MCF 10A (cell line): ENCODE measurements around the gene SLC35A2. TPM values are rescaled to one million over a fixed set of nuclear protein-coding genes. Genes with fewer than 3 reads are reported as not detected.
"Not testable (repeated sequence)": the region's sequence is repeated elsewhere in the genome, so short reads cannot be mapped to it uniquely, and the experiment has no call there.

ENCODE experiments used
- BruUV-seq: library from RNA; stranded (reverse); fragments of 400-500 nt; replicated peaks from 2 replicates; lab custom pipeline; 2021; lab: Mats Ljungman, UMichigan
- CTCF ChIA-PET: fragments of 300-600 bp; sonication (Branson Sonifier 250); formaldehyde crosslinking; extraction: SDS; loops from one replicate; lab custom pipeline; 2021; ENCODE audit warnings: antibody characterized with exemption, inconsistent platforms; lab: Yijun Ruan, JAX
- POLR2A ChIA-PET: fragments of 300-600, 350-650 bp; sonication (Branson Sonifier 250); formaldehyde crosslinking; extraction: SDS; loops from one replicate; lab custom pipeline; 2020; ENCODE audit warnings: antibody characterized with exemption, inconsistent platforms; lab: Yijun Ruan, JAX
- DNase-seq: peaks from one replicate; pipeline ENCODE4 v3.0.0-alpha.2; 2018; ENCODE audit not compliant: unreplicated experiment
- H3K27ac Mint-ChIP-seq: one replicate; pipeline ENCODE4 v1.8.0; 2022; ENCODE audit warnings: mild to moderate bottlenecking, low read depth, mixed read lengths; ENCODE audit not compliant: unreplicated experiment
- H3K27me3 Mint-ChIP-seq: one replicate; pipeline ENCODE4 v1.8.0; 2022; ENCODE audit warnings: mixed read lengths; ENCODE audit not compliant: insufficient read depth, unreplicated experiment
- H3K36me3 Mint-ChIP-seq: one replicate; pipeline ENCODE4 v1.8.0; 2022; ENCODE audit warnings: mild to moderate bottlenecking, moderate library complexity, mixed read lengths; ENCODE audit not compliant: insufficient read depth, unreplicated experiment
- H3K4me1 Mint-ChIP-seq: one replicate; pipeline ENCODE4 v1.8.0; 2022; ENCODE audit warnings: mixed read lengths; ENCODE audit not compliant: insufficient read depth, unreplicated experiment
- H3K4me3 Mint-ChIP-seq: one replicate; pipeline ENCODE4 v1.8.0; 2022; ENCODE audit warnings: mild to moderate bottlenecking, moderate library complexity, mixed read lengths; ENCODE audit not compliant: unreplicated experiment
- H3K9me3 Mint-ChIP-seq: one replicate; pipeline ENCODE4 v1.8.0; 2022; ENCODE audit warnings: mixed read lengths; ENCODE audit not compliant: unreplicated experiment
- CTCF ChIP-seq: fragments of 200-600 bp; IDR thresholded peaks from one replicate; pipeline ENCODE4 v1.8.0; 2022; ENCODE audit warnings: antibody characterized with exemption, mild to moderate bottlenecking; ENCODE audit not compliant: unreplicated experiment
- intact Hi-C: fragments of 100-400 bp; cut with micrococcal nuclease; formaldehyde crosslinking; loops from 2 replicates; pipeline ENCODE4 v1.14.1; 2022
- total RNA-seq: library from RNA; stranded (reverse); gene quantifications from 2 replicates; pipeline ENCODE4 v1.2.3, GENCODE V29; 2022

The SLC35A2 gene
- total RNA-seq, 1 experiment from 2014 or later, result 43.5 TPM

- peaks cover 18% of the 10 kb centered on the region for H3K9me3 Mint-ChIP-seq
- ChIA-PET CTCF (interaction anchor here (0.7 kb wide), 1 partner anchor 85 kb away, joined by 5 read pairs; no protein-coding TSS in a partner anchor), POLR2A (interaction anchor here (1.5 to 2.4 kb wide), 3 partner anchors 12 to 33 kb away, joined by 3 to 14 read pairs (median 5); partner anchors contain the start of gene SLC35A2)
- intact Hi-C loops, result loop anchor here (2.0 kb wide), 2 partner anchors 22 to 36 kb away; no protein-coding TSS in a partner anchor
- no TSS peak for BruUV-seq
- H3K4me1 Mint-ChIP-seq, result peaks cover 7% of the 10 kb centered on the region
- H3K4me3 Mint-ChIP-seq, result peak overlapping the region; percentile 33
- H3K36me3 Mint-ChIP-seq, result peaks cover 5% of the 10 kb centered on the region
- no peaks in the 10 kb centered on the region for H3K27me3 Mint-ChIP-seq
- DNase-seq, result no peak
- TF ChIP-seq CTCF, result no peak
- no peak overlapping the region for H3K27ac Mint-ChIP-seq
Measured at GRCh38 chrX:48890296-48890925, 21.0 kb downstream of the SLC35A2 start.

GRCh38 chrX:48886586-48886985 lies 24.9 kb downstream of the SLC35A2 start:
- H3K36me3 Mint-ChIP-seq, CTCF ChIA-PET, BruUV-seq, H3K4me3 Mint-ChIP-seq, DNase-seq, H3K4me1 Mint-ChIP-seq, H3K27ac Mint-ChIP-seq, intact Hi-C loops, H3K27me3 Mint-ChIP-seq: not testable (repeated sequence)
- POLR2A ChIA-PET, result interaction anchor here (1.6 kb wide), 1 partner anchor 11 kb away, joined by 3 read pairs; the partner anchor contains the start of genes PQBP1 and TIMM17B
- H3K9me3 Mint-ChIP-seq, result peaks cover 14% of the 10 kb centered on the region

- BruUV-seq, result no TSS peak
- intact Hi-C loops, result no loop called here
- no peak overlapping the region for H3K4me3 Mint-ChIP-seq
- no peak for DNase-seq
- no peak for TF ChIP-seq CTCF
- H3K27me3 Mint-ChIP-seq, result no peaks in the 10 kb centered on the region
- no peaks in the 10 kb centered on the region for H3K4me1 Mint-ChIP-seq
- CTCF ChIA-PET, result no interaction called here
- H3K36me3 Mint-ChIP-seq, result no peaks in the 10 kb centered on the region
- H3K9me3 Mint-ChIP-seq, result no peaks in the 10 kb centered on the region
- H3K27ac Mint-ChIP-seq, result no peak overlapping the region
- POLR2A ChIA-PET, result no interaction called here
Measured at GRCh38 chrX:48883729-48884128, 27.7 kb downstream of the SLC35A2 start.

- POLR2A ChIA-PET, intact Hi-C loops, H3K27ac Mint-ChIP-seq, H3K27me3 Mint-ChIP-seq, H3K4me3 Mint-ChIP-seq, CTCF ChIA-PET, BruUV-seq, H3K36me3 Mint-ChIP-seq, H3K9me3 Mint-ChIP-seq, H3K4me1 Mint-ChIP-seq, DNase-seq: not testable (repeated sequence)
Measured at GRCh38 chrX:48876944-48877343, 34.5 kb downstream of the SLC35A2 start.

GRCh38 chrX:48872017-48872416 lies 39.4 kb downstream of the SLC35A2 start:
- not testable (repeated sequence) for BruUV-seq

More at GRCh38 chrX:48872017-48872416, 39.4 kb downstream of the SLC35A2 start:
- H3K9me3 Mint-ChIP-seq, CTCF ChIA-PET, POLR2A ChIA-PET, intact Hi-C loops, H3K36me3 Mint-ChIP-seq, H3K4me3 Mint-ChIP-seq, DNase-seq, H3K27me3 Mint-ChIP-seq, H3K27ac Mint-ChIP-seq: not testable (repeated sequence)
- peaks cover 16% of the 10 kb centered on the region for H3K4me1 Mint-ChIP-seq
